HG02840 (cell line): ENCODE measurements around the gene AKAP13.

ENCODE experiments used
- ATAC-seq: cut with Tn5 transposase; IDR thresholded peaks from one replicate; pipeline ENCODE4 v1.9.1; 2021; ENCODE audit warnings: mild to moderate bottlenecking, moderate library complexity, moderate number of reproducible peaks; ENCODE audit not compliant: unreplicated experiment, low FRiP score

AKAP13 gene

DNA sequence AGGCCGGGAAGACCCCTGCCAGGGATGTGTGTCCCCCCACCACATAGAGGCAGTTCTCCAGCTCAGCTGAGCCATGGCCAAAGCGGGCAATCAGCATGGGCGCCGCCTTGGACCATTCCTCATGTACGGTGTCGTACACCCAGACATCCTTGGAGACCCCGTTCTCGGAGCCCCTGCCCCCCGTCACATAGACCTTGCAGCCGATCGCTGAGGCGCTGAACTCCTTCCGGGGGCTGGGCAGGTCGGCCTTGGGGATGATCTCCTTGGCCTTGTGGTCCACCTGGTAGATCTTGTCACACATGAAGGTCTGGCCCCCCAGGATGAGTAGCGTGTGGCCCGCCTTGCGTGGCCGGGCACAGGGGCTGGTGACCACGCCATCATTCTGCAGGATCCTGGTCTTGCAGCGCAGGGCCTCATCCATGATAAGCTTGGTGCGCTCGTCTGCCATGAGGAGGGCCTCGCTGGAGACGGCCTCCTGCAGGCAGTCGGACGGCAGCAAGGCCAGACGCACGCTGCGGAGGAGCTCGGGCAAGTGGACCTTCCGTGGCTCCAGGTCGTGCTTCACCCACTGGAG lies 388.3 kb downstream of the AKAP13 start:
- no peak for ATAC-seq

- ATAC-seq: no peak
These were observed 388.9 kb downstream of the AKAP13 start for GRCh38 chr15:85769182-85769900.

- ATAC-seq: no peak
These were observed 390.0 kb downstream of the AKAP13 start for GRCh38 chr15:85770096-85771041.

DNA sequence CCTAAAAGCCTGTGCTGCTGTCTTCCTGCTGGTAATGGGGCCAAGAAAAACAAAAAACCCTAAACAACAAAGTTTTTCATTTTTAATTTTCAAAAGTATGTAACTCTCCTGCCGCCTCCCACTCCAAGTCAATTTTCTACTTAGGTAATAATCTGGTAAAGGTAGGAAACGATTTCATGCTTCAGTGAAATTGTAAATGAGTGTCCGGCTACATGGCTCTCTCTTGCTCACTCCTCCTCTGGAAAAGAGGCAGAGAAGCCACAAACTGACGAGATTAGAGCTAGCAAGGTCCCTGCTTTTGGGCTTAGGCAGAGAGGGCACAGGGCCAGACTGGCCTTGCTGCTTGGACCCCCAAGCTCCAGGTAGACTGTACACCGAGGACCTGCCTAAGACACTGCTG lies 390.9 kb downstream of the AKAP13 start:
- no peak for ATAC-seq

GRCh38 chr15:85771781-85772445 lies 391.5 kb downstream of the AKAP13 start:
- ATAC-seq: no peak

DNA sequence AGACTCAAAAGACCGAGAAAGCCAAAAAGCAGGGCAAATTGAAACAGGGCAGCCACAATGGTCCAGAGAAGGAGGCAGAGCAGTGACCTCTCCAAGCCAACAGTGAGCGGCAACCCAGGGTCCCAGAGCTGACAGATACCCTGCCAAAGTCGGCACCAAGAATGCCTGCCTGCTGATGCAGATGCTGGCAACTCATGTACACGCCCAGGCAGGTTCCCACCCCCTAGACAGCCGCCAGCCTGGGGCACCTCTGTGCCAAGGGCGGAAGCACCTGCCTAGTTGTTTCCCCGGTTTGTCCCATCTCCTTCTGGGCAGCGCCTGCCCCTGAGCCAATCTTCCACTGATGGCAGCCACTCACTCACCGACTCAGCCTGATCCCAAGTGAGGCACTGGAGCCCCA lies 392.3 kb downstream of the AKAP13 start:
- ATAC-seq: no peak

GRCh38 chr15:85773249-85773648 lies 392.8 kb downstream of the AKAP13 start:
- no peak for ATAC-seq

GRCh38 chr15:85773970-85774369 lies 393.6 kb downstream of the AKAP13 start:
- ATAC-seq: no peak

- ATAC-seq: no peak
These were observed 397.1 kb downstream of the AKAP13 start for GRCh38 chr15:85777250-85778106.

DNA sequence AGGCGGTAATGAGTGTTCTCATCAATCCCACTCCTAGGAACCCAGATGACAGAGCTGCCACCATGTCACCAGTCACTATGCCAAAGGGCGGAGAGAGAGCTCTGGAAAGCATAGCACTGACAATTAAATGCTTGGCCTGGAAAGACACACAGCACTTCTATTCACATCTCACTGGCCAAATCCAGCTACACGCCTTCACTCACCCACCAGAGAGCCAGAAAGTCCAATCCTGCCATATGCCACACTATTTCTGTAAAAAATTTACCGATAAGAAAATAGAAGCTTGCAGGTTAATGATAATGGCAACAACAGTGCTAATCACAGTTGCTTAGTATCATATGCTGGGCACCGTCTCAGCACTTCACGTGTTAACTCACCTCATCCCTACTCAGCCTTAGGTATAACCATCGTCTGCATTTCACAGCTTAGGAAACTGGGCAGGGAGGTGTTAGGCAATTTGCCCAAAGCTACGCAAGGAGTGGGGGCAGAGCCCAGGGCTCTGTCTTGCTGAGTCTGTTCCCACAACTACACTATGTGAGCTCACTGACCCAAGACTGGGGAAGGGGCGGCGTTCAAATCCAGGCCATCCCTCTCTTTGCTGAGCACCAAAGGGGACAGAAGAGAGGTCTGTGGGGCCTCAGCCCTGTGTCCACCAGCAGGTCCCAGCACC lies 397.8 kb downstream of the AKAP13 start:
- no peak for ATAC-seq

- ATAC-seq: no peak
These were observed 398.8 kb downstream of the AKAP13 start for GRCh38 chr15:85779249-85779648.

DNA sequence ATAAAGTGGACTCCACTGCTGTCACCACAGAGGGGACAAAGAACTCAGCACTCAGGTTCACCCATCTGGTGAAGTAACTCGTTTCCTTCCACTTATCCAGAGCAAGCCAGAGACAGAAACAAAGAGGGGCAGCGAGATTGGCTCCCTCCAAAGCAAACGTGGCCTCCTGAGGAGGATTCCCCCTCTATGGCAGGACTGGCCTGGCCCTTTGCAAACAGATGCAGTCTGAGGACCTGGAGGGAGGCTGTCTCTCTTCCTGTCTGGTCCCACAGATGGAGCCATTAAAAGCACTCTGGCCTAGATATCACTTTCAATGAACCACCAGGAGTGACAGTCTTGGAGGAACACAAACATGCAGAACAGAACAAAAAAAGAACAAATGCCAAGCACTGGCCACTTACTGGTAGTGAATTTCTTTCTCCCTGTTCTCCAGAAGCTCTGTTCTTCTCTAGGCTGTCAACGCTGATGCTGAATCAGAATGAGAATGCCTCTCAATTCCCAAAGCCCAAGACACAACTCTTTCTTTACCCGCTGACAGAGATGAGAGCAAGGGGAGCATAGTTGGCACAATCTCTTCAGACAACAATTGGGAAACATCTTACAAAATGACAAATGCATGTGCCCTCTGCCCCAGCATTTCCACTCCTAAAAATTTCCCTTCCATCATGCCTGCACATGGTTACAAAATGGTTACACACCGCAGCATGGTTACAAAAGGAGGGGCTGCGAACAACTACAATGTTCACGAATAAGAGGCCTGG lies 400.0 kb downstream of the AKAP13 start:
- no peak for ATAC-seq

GRCh38 chr15:85781099-85781498 lies 400.7 kb downstream of the AKAP13 start:
- ATAC-seq: no peak

- no peak for ATAC-seq
These were observed 401.7 kb downstream of the AKAP13 start for GRCh38 chr15:85782064-85782463.

GRCh38 chr15:85785887-85786780 lies 405.7 kb downstream of the AKAP13 start:
- ATAC-seq: no peak

GRCh38 chr15:85786781-85787114 lies 406.3 kb downstream of the AKAP13 start:
- ATAC-seq: no peak

- no peak for ATAC-seq
These were observed 408.5 kb downstream of the AKAP13 start for GRCh38 chr15:85788771-85789495.
